ENCODE measurements around the gene ATP5PB.

Gene ATP5PB

GRCh38 chr1:111505641-111506119 lies 56.4 kb downstream of the ATP5PB start:
- no peak for DNase-seq (ENCODE audit: low read depth in 1 of 2, low spot score in 1 of 2)

GRCh38 chr1:111506561-111506960 lies 57.3 kb downstream of the ATP5PB start:
- no peak for DNase-seq (ENCODE audit: low read depth in 1 of 2, low spot score in 1 of 2)

GRCh38 chr1:111507411-111508201 lies 58.3 kb downstream of the ATP5PB start:
- DNase-seq (ENCODE audit: low read depth in 1 of 2, low spot score in 1 of 2): peak; percentile 29 to 65

GRCh38 chr1:111509997-111510375 lies 60.7 kb downstream of the ATP5PB start:
- DNase-seq (ENCODE audit: low read depth in 1 of 2, low spot score in 1 of 2): no peak

GRCh38 chr1:111511370-111511769 lies 62.1 kb downstream of the ATP5PB start:
- DNase-seq (ENCODE audit: low read depth in 1 of 2, low spot score in 1 of 2): no peak
